DMS 273 (cell line): ENCODE measurements around the gene CCK.
A peak's percentile ranks its signal among the peaks of the same experiment; 100 is the strongest.

ENCODE experiments used
- DNase-seq: peaks from one replicate; lab custom pipeline; 2025; ENCODE audit not compliant: unreplicated experiment; lab: John Stamatoyannopoulos, UW

The CCK gene

DNA sequence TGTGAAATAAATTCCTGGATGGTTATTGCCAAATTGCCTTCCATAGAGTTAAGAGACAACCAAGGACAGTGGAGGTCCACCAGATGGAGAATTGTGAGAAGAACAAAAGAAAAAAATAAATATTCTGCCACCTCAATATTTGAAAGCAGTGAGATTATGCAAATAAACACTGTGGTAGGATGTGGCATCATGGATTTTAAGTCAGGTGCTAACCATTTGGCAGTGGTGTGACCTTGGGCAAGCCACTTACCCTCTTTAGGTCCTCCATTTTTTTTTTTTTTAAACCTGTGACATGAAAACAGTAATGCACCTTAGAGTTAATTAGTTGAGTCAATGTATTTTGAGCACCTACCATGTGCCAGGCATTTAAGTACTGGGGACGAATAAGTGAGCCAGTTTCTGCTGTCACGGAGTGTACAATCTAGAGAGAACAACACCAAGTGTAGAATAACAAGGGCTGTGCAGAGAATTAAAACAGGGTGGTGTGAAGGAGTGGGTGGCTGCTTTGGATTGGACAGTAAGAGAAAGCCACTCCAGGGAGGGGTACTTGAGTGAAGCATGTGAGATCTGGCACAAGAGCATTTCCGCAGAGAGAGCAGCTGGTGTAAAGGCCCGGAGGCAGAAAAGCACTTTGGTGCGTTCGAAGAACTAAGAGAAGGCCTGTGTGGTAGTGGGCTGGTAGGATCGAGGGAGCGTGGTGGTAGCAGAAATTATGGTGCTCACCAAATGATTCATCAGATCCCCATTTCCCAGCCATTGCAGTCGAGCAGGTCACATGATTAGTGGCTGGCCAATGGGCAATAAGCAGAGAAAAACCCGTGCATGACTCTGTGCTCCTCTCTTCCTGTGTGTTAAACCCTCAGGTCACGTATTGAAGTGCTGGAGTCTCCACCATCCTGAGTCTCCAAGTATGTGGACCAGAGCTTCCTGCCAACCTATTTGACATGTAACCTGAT lies 39.2 kb downstream of the CCK start:
- DNase-seq: peak; percentile 34

DNA sequence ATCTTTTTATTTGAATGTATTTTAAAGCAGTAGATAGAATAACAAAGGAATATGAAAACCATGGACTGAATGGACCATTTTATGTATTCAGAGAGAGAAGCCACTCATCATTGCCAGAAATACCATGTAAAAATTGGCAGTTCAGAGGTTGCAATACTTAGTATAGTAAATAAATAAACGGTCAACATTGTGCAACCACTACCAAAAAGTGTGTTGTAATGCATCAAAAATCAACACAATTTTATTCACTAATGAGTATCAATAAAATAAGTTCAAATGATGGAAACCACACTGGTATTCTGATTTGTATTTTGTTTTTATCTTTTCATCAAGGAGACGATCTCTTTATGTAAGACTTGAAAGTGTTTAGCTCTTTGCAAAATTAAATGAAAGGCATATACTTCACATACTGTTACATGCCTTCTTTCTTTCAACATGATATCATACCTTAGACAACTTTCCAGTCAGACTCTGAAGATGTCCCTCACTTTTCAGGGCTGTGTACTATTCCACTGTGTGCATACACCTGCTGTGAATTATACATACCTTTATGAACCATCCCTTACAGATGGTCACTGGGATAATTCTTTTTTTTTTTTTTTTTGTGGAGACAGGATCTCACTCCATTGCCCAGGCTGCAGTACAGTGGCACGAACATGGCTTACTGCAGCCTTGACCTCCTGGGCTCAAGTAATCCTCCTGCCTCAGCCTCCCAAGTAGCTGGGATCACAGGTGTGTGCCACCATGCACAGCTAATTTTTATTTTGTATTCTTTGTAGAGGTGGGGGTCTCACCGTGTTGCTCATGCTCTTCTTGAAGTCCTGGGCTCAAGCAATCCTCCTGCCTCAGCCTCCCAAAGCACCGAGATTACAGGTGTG lies 40.3 kb downstream of the CCK start:
- DNase-seq: no peak

DNA sequence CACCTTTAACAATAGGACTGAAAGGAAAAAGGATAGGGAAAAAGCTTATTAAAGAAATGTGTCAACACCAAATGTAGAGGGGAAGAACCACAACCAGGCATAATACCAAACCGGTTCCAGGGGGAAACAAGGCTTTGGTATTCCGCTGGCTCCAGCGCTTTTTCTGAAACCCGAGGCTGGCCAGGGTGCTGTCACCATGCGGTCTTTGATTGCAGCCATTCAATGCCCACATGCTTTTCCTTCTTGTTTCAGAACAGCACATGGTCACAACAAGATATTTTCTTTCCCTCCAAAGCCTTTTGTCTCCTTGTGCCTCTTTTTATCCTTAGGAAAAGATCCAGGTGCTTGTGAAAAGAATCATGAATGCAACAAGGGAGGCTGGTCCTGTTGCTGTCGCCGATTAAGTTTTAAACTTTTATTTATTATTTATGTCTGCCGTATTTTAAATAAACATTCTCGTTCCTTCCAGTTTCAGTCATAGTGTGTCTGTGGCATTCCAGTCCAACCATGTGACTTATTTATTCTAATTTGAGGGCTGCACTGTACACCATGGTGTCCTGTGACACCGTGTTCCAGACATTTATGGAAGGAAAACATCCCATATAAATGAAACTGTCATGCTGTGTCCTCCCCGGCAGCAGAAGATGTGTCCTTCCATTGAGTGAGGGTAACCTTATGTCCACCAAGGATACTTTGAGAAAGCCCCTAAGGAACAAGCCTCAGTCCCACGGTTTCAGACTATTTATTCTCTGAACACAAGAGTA lies 41.1 kb downstream of the CCK start:
- DNase-seq: no peak

DNA sequence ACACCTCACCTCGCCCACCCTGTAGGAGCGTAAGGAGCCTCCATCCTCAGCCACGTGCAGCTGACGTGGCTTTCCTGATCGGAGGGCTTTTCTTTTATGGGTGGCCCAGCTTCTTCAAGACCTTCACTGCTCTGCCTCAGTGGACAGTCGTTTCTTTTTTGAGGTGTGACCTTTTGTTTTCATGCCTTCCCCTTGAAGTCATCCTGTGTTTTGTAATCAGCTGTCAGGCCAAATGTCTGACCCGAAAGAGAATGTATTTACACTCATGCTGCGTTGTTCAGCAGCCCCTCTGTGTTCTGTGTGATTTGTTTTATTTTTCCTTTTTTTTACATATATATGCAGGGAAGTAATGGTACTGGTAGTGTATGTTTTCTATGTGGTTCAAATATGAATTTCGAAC lies 41.8 kb downstream of the CCK start:
- DNase-seq: no peak

DNA sequence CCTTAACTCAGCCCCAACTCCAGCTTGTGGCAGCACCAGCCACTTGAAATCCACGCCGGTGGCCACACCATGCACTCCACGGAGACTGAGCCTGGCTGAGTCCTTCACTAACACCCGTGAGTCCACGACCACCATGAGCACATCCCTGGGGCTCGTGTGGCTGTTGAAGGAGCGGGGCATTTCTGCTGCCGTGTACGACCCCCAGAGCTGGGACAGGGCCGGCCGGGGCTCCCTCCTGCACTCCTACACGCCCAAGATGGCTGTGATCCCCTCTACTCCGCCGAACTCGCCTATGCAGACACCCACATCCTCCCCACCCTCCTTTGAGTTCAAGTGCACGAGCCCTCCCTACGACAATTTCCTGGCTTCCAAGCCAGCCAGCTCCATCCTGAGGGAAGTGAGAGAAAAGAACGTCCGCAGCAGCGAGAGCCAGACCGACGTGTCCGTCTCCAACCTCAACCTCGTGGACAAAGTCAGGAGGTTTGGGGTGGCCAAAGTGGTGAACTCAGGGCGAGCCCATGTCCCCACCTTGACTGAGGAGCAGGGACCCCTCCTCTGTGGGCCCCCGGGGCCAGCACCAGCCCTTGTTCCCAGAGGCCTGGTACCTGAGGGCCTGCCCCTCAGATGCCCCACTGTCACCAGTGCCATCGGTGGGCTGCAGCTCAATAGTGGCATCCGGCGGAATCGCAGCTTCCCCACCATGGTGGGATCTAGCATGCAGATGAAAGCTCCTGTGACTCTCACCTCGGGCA lies 42.9 kb downstream of the CCK start:
- DNase-seq: no peak

DNA sequence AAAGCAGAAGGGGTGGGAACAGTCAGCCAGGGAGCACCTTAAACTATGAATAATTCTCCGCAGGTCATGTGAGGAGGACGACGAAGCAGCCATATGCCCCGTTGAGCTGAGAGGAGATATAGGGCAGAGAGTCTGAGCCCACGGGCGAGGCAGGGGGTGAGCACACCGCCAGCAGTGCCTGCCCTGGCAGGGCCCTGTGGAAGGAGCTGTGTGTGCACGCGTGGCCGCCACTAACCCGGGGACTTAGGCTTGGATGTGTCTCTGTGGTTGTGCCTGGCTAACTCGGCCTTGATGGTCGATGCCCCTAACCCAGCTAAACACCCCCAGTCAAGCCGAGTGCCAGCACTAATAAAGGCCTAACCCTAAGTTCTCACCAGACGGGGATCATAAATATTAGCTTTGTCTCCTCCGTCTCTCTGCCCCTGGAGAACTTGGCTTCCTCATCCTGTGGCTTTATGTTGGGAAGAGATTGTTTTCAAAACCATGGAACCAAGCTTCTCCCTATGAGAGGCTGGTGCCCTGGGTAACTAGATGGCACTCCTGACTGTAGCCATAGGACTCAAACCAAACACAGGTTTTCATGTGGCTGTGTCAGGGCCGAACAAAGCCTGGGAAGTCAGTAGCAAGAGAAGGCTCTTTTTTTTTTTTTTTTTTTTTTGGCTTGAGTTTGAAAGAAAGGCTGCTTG lies 45.4 kb downstream of the CCK start:
- no peak for DNase-seq

DNA sequence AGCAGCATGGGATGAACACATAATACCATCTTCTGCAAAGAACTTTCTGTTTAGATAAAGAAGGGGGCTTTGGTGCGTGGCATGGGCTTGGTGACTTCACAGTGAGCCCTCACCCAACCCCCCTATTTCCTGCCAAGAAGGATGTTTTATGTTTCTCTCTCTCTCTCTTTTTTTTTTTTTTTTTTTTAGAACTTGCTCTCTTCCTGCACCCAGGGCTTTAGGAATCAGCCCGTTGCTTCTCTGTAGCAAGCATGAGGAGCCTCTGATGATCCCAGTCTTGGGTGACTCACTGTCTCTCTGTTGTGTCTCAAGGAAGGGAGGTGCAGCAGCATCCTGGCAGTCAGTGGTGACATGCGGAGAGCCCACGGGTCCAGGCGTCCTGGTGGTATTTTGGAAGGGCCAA lies 49.1 kb downstream of the CCK start:
- no peak for DNase-seq

DNA sequence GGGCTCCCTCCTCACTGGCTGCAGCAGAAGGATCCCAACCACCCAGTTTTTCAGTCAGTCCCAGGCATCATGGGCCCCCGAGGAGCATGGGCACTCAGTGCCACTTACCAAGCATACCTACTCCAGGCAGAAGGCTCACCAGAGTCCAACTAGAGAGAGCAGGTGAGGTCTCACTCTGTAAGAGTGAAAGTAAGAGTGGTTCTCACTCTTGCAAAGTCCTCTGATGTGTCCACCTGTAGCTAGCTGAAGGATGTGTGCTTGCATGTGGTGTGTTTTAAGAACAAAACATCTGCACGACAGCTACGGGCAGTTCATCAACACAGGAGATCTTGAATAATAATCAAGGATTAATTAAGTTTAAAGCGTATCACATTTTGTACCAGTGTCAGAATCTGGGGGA lies 49.7 kb downstream of the CCK start:
- DNase-seq: no peak

DNA sequence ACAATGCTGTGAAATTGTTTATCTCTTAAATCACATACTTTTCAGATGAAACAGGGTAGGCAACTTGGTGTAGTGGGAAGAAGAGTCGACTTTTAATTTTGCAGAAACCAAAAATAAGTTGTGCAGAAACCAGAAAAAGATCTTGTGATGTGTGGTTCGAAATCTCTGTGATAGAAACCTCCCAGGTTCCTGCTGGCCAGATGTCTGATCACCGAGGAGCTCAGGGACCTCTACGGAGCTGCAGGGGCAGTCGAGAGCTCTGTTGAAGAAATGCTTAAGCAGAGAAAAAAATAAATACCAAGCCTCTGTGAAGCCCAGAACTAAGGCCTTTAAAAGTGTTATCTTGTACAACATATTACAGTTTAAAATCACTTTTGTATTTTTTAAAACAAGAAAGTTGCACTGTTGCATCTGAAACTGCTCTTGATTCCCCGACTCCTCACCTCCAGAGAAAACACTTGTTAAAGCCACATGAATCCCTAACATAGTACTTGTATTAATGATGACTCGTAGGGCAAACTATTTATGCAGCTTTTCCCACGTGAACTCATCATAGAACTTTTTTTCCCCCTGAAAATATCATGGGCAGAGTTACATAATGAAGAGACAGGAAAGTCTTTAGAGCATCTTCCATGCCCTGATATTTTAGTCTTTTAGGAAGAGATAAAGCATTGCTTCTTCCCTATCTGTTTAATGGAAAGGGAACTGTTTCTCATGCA lies 51.3 kb downstream of the CCK start:
- no peak for DNase-seq

DNA sequence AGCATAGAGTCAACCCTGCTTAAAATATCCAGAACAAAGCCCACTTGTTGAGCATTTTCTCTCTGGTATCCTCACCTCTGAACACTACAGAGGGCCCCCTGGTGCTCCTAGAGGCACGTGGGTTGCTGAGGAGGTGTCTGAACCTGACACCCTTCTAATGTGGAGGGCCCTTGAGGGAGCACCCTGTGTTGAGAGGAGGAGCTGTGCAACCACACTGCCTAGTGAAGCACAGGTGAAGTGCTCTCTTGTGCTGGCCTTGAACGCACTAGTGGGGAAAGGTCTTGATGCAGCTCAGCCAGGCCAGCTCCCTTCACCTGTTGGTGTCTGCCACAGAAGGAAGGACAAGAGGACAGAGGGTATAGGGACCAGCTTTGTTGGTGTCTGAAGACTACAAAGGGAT lies 51.9 kb downstream of the CCK start:
- no peak for DNase-seq

DNA sequence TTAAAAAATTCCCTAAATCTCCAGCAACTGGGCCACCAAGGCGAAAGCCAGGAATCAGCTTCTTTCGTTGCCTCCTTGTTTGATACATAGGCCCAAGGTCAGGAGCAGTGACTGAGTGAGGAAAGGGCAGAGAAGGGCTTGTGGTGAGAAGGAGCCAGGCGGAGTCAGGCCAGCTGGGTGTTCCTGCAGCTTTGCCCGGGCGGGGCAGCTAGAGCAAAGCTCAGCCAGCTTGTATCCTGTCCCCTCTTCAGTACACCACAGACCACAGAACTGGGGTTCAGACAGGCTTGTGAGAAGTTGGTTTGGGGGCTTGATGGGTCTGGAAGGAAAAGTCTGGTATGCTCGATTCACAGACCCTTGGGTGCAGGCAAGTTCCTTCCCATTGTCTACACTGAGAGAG lies 52.6 kb downstream of the CCK start:
- DNase-seq: no peak

DNA sequence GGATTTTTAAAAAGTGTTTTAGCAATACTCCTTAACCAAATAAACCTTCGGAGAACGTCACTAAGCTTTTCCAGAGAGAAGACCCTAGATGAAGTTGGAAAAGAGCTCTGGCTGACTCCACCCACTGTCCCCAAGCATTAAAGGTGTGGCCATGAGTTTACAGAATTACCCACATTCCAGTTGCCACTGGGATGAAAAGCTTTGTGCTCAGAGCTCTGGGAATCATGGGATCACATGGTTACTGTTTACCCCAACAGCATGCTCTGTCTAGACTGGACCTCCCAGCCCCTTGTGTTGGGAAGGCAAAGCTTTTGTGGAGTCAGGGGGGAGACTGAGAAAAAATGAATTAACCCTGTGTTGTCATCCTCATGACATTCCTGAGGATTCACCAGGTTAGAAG lies 55.3 kb downstream of the CCK start:
- no peak for DNase-seq

DNA sequence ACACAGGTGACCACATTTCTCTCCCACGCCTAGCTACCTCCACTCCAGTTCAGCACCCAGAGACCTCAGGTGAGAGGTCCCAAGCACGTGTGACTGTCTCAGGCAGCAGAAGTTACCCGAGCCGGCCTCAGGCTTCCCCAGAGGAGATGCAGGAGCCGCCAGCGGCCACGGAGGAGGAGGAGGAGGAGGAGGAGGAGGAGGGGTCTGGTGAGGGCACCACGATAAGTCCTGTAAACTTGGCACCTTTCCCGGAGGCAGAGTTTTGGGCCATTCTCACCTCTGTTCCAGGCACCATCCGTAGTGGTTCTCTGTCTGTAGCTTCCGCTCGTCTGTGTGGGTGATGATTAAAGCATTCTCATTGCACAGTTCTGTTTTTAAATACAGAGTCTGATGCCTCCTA lies 56.1 kb downstream of the CCK start:
- DNase-seq: no peak
